Measurements from ENCODE around the gene SLMAP.
"Not testable (repeated sequence)": the region's sequence is repeated elsewhere in the genome, so short reads cannot be mapped to it uniquely, and the experiment has no call there.

SLMAP gene

DNA sequence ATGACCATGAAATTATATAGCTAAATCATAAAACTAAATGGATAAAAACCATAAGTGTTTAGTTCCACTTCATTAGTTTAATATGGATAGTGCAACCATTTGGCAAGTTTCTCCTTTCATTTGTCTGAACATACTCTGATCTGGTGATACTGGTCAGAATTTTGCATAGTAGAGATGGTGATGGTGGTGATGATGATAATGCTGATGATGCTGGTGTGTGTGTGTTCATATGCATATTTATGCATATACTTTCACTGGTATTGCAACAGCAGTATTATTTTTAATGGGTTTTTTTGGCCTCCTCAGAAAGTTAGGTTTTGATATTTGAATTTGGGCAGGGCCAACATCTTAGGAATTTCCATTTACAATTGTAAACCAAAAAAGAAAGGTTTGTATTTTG lies 76.4 kb downstream of the SLMAP start:
- no peak for DNase-seq

GRCh38 chr3:57832900-57833313 lies 76.8 kb downstream of the SLMAP start:
- DNase-seq = no peak

DNA sequence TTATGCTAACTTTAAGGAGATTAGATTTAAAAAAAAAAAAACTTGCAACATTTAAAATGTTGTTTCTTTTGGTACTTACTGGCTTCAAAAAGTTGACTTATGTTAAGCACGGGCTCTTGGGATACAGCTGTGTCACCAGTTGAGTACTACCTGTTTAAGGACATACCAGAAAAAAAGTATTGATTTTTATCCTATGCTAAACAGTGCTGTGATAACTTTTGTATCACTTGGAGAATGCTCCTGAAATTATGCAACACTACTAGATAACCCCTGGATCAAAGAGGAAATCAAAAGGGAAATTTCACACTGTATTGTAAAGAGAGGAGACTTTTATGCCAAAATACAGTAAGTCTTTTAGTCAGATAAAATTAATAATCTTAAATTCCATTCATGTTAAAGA lies 77.7 kb downstream of the SLMAP start:
- DNase-seq = no peak

- DNase-seq = no peak
These were observed 81.6 kb downstream of the SLMAP start for GRCh38 chr3:57837686-57838085.

DNA sequence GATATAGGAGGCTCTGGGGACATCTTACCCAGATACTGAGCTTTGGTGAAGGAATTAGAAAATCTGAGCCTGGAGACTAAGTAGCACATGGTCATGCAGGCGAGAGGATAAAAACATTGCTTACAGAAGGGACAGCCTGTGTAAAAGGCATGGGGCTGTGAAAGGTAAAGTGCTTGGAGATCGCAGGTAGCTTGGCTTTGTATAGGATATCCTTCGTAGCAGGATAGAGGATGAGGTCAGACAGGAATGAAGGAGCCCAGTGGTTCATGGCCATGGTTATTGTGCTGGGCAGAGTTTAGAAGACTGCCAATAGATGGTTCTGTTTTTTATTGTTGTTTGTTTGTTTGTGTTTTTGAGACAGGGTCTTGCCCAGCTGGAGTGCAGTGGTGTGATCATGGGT lies 82.5 kb downstream of the SLMAP start:
- no peak for DNase-seq

DNA sequence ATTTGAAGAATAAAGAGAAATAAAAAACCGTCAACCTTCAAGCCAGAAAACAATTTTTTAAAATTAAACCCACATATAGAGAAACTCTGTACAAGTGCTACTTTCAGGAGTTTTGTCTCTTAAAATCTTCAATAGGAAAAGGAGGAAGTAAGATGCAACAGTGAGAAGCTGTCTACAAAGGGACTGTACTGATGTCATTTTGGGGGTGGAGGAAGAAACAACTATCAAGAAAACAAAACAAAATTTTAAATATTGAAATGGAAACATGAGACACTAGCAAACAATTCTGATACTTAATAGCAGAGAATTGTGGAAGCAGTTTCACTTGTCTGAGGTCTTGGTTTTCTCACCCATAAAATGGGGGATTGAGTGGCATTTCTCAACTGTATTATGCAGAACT lies 84.4 kb downstream of the SLMAP start:
- DNase-seq = no peak

GRCh38 chr3:57841818-57842217 lies 85.7 kb downstream of the SLMAP start:
- no peak for DNase-seq

DNA sequence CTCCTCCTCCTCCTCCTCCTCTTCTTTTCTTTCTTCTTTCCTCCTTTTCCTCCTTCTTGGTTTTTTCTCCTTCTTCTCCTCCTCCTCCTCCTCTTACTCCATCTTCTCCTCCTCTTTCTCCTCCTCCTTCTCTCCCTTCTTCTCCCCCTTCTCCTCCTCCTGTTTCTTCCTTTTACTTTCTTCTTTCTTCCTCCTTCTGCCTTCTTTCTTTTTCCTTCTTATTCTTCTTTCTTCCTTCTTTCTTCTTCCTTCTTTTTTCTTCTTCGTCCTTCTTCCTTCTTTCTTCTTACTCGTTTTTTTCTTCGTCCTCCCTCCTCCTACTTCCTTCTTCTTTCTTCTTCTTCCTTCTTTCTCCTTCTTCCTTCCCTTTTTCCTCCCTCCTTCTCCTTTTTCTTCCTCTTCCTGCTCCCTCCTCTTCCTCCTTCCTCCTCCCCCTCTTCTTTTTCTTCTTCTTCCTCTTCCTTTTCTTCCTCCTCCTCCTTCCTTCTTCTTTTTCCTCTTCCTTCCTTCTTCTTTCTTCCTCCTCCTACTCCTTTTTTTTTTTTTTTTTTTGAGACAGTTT lies 92.1 kb downstream of the SLMAP start:
- DNase-seq = no peak

GRCh38 chr3:57851304-57851703 lies 95.2 kb downstream of the SLMAP start:
- DNase-seq = no peak

DNA sequence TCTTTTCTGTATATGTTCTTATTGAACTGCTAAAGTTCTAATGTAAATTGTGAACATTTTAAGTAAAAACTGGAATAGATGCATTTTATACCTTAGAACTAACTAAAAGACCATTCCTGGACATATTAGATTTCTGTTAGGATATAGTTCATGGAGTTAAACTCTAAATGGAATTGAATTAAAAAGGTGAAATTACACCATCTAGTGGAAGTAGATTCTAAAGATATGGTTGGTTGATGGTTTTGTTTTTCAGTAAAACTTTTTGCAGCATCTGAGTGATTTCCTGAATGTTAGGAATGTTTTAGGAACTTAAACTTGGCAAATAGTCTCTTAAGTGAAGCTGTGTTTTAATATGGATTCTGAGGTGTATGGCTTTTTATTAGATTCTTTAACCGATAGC lies 96.8 kb downstream of the SLMAP start:
- DNase-seq = no peak

- DNase-seq = no peak
These were observed 99.2 kb downstream of the SLMAP start for GRCh38 chr3:57855281-57855680.

DNA sequence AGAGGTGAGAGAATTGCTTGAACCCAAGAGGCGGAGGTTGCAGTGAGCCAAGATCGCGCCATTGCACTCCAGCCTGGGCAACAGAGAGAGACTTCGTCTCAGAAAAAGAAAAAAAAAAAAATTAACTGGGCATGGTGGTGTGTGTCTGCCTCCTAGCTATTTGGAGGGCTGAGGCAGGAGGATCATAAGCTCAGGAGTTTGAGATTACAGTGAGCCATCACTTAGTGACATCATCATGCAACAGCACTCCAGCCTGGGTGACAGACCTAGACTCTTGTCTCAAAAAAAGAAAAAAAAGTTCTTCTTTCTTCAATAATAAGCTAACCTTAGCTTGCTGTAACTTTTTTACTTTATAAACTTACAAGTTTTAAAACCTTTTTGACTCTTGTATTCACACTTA lies 99.8 kb downstream of the SLMAP start:
- DNase-seq = no peak

DNA sequence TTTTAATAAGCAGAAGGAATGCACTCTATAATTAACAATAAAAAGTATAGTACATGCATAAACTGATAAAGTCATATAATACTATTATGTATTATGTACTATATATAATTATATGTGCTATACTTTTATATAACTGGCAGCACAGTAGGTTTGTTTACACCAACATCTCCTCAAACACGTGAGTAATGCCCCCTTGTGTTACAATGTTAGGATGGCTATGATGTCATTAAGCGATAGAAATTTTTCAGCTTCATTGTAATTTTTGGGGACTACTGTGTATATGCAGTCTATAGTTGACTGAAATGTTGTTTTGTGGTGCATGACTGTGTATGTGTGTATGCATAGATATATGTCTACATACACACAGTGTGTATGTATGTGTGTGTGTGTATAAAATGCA lies 100.6 kb downstream of the SLMAP start:
- peak in 1 of 2 donors; percentile 22 for DNase-seq

GRCh38 chr3:57862894-57863293 lies 106.8 kb downstream of the SLMAP start:
- DNase-seq = no peak

DNA sequence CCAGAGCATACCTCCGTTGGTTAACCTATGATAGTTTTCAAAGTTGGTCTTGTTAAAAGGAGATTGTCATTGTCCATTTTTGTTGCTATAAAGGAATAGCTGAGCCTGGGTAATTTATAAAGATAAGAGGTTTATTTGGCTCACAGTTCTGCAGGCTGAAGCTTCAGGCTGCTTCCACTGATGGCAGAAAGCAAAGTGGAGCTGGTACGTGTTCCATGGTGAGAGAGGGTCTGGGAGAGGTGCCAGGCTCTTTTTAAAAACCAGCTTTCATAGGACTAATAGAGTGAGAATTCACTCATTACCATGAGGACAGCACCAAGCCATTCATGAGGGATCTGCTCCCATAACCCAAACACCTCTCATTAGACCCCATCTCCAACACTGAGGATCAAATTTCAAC lies 107.3 kb downstream of the SLMAP start:
- no peak for DNase-seq

GRCh38 chr3:57864853-57865252 lies 108.7 kb downstream of the SLMAP start:
- no peak for DNase-seq

GRCh38 chr3:57869110-57869509 lies 113.0 kb downstream of the SLMAP start:
- not testable (repeated sequence) for DNase-seq

DNA sequence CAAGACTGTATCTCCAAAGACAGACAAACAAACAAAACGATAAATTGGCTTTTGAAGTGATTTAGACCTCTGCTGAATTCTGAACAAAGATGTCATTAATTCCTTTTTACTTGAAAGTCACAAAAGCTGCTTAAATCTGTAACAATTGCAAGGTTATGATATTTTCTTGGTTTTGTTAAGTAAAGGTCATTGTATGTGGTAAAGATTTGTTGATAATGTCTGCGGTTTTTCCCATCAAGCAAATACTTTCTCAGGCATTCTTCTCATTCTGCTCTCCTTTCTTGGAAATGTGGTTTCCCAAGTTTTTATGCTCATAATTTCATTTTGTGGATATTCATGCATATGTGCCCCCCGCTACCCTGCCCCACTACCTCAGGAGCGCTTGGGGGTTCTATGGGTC lies 116.5 kb downstream of the SLMAP start:
- no peak for DNase-seq

DNA sequence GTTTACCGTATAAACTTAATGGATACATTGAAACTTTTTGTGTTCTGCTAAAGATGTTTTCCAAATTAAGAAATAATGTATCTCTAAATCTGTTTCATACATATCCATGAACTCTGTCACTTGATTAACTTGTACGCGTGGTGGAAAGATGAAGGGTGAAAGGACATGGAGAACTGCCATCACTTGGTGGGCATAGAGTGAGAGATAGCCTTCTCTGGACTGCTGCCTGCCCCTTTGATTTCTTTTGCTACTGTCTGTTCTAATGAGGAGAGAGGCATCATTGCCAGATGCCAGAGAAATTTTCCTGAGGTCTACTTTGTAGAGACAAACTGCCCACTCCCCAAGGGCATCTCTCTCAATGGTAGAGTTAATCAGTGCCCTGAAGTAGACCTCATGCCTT lies 120.5 kb downstream of the SLMAP start:
- no peak for DNase-seq

DNA sequence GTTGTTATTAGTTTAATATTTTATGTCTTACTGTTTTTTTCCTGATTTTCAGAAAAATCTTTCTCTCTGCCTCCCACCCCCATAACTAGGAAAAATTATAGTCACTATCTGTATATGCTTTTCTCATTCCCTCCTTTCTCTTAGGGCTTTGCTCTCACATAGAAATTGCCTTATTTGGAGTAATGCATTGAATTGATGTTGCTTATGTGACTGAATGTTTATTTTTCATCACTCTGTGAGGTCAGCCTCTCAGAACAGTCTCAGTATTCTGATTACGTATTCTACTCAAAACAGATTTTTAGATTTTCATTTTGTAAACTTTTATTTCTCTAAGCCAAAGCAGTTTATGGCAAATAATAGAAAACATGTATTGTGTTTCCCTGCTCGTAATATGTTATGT lies 121.0 kb downstream of the SLMAP start:
- no peak for DNase-seq

DNA sequence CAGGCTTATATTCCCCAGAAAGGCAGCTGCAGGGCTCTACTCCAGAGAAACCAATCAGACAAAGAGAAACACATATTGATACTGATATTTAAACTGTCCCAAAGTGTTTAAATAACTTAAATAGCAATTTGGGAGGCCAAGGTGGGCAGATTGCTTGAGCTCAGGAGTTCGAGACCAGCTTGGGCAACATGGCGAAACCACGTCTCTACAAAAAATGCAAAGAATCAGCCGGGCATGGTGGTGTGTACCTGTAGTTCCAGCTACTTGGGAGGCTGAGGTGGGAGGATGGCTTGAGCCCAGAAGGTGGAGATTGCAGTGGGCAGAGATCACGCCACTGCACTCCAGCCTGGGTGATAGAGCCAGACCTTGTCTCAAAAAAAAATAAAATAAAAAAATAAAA lies 128.3 kb downstream of the SLMAP start:
- not testable (repeated sequence) for DNase-seq

GRCh38 chr3:57889807-57890206 lies 133.7 kb downstream of the SLMAP start:
- DNase-seq = no peak

- DNase-seq = no peak
These were observed 134.8 kb downstream of the SLMAP start for GRCh38 chr3:57890874-57891273.

GRCh38 chr3:57892423-57892822 lies 136.3 kb downstream of the SLMAP start:
- no peak for DNase-seq

- no peak for DNase-seq
These were observed 137.0 kb downstream of the SLMAP start for GRCh38 chr3:57893156-57893555.

DNA sequence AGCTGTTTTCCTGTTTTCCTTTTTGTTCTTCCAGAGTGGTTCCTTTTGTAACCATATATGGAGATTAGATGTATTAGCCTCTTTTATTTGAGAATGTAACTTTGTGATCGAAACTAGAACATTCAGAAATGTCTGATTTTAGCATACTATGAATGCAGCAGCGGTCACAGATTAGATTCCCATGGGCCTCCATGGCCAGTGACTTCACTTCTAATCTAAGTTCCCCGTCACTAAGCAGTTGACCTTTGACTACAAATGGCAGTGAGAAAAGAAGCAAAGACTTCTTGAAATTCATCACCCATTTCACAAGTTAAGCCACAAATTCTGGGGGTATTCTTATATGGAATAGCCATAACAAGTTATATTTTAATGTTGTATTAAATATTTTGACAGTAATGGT lies 137.6 kb downstream of the SLMAP start:
- DNase-seq = no peak
